Natural killer cell (primary cell): ENCODE results near the gene ZNF3. TPM values are rescaled to one million over a fixed set of nuclear protein-coding genes. Genes with fewer than 3 reads are reported as not detected.

ENCODE experiments used
- ATAC-seq, 3 donors: fragments of 150-1000 bp in 2 of 3; fragments of 200-7000 bp in 1 of 3; cut with Tn5 transposase; 1 replicate in 1 of 3; 2 replicates in 2 of 3; pipeline ENCODE4 v1.10.0; 2021; ENCODE audit warnings: mild to moderate bottlenecking in 2 of 3, moderate library complexity in 2 of 3
- DNase-seq, 2 donors: peaks; one replicate each; pipeline versions ENCODE4 v3.0.0 to v3.0.0-alpha.2; 2013 to 2021; ENCODE audit warnings: mixed read lengths in 1 of 2
- H3K27ac ChIP-seq: one replicate; pipeline ENCODE4 v1.5.1; 2013; ENCODE audit warnings: mild to moderate bottlenecking, low read length
- H3K27me3 ChIP-seq: one replicate; pipeline ENCODE4 v1.6.1; 2013; ENCODE audit warnings: low read length; ENCODE audit not compliant: control insufficient read depth, insufficient read depth
- H3K36me3 ChIP-seq: one replicate; pipeline ENCODE4 v1.6.1; 2013; ENCODE audit warnings: low read length; ENCODE audit not compliant: control insufficient read depth, insufficient read depth
- H3K4me1 ChIP-seq: one replicate; pipeline ENCODE4 v1.6.1; 2013; ENCODE audit warnings: low read length; ENCODE audit not compliant: control insufficient read depth, insufficient read depth
- H3K4me3 ChIP-seq: one replicate; pipeline ENCODE4 v1.5.1; 2013; ENCODE audit warnings: low read length
- H3K9me3 ChIP-seq: one replicate; pipeline ENCODE4 v1.6.1; 2013; ENCODE audit warnings: low read length; ENCODE audit not compliant: control insufficient read depth, insufficient read depth
- H3K27ac Mint-ChIP-seq, 2 donors: one replicate each; pipeline ENCODE4 v1.8.0; 2022; ENCODE audit warnings: mild to moderate bottlenecking in 2 of 2, mixed read lengths in 2 of 2, moderate library complexity in 1 of 2
- H3K27me3 Mint-ChIP-seq, 2 donors: one replicate each; pipeline ENCODE4 v1.8.0; 2022; ENCODE audit warnings: low read depth in 2 of 2, mixed read lengths in 2 of 2
- H3K36me3 Mint-ChIP-seq: one replicate; pipeline ENCODE4 v1.8.0; 2022; ENCODE audit warnings: mixed read lengths
- H3K4me1 Mint-ChIP-seq, 2 donors: one replicate each; pipeline ENCODE4 v1.8.0; 2022; ENCODE audit warnings: mixed read lengths in 2 of 2
- H3K4me3 Mint-ChIP-seq: one replicate; pipeline ENCODE4 v1.8.0; 2022; ENCODE audit warnings: mild to moderate bottlenecking, moderate library complexity, mixed read lengths
- H3K9me3 Mint-ChIP-seq, 2 donors: one replicate each; pipeline ENCODE4 v1.8.0; 2022; ENCODE audit warnings: mixed read lengths in 2 of 2
- WGBS: methylation state at CpG from one replicate; pipeline ENCODE4 v1.1.7; 2013; ENCODE audit warnings: missing lambda C conversion rate; ENCODE audit not compliant: insufficient coverage; 5-methylcytosine and 5-hydroxymethylcytosine counted together
- intact Hi-C: fragments of 100-400 bp; cut with micrococcal nuclease; formaldehyde crosslinking; loops from one replicate; pipeline ENCODE4 v1.14.2; 2022
- total RNA-seq, 4 donors: library from RNA; stranded (reverse); fragments of 120-200 nt in 1 of 4; gene quantifications; one replicate each; pipeline versions ENCODE4 v1.2.3 to v1.2.4, GENCODE V29; 2013 to 2022
- TF ChIP-seq, protein P1 (sequence below): fragments of 200-600 bp; IDR thresholded peaks from one replicate; pipeline ENCODE4 v1.8.0; 2022; ENCODE audit warnings: antibody characterized with exemption

ZNF3 gene
- total RNA-seq, 3 donors from 2014 or later (not counting 1 experiment from before 2014, with no cell fraction given): 37.8 to 51.6 (median 49.0) TPM

GRCh38 chr7:100091411-100092181, 10.1 kb upstream of the ZNF3 start:
- Histone ChIP-seq H3K4me1 (peaks cover 14% of the 10 kb centered on the region), H3K36me3 (peaks cover 56% of the 10 kb centered on the region), H3K27ac (no peak overlapping the region), H3K27me3 (no peaks in the 10 kb centered on the region), H3K4me3 (no peak overlapping the region), H3K9me3 (no peaks in the 10 kb centered on the region)
- TF ChIP-seq, protein P1, sequence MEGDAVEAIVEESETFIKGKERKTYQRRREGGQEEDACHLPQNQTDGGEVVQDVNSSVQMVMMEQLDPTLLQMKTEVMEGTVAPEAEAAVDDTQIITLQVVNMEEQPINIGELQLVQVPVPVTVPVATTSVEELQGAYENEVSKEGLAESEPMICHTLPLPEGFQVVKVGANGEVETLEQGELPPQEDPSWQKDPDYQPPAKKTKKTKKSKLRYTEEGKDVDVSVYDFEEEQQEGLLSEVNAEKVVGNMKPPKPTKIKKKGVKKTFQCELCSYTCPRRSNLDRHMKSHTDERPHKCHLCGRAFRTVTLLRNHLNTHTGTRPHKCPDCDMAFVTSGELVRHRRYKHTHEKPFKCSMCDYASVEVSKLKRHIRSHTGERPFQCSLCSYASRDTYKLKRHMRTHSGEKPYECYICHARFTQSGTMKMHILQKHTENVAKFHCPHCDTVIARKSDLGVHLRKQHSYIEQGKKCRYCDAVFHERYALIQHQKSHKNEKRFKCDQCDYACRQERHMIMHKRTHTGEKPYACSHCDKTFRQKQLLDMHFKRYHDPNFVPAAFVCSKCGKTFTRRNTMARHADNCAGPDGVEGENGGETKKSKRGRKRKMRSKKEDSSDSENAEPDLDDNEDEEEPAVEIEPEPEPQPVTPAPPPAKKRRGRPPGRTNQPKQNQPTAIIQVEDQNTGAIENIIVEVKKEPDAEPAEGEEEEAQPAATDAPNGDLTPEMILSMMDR: no peak
- intact Hi-C loops: no loop called here
- H3K27me3 Mint-ChIP-seq: no peaks in the 10 kb centered on the region
- DNase-seq (no peak), ATAC-seq (no peak)
- 89% methylated on average over 19 of the region's 19 CpGs for WGBS
- peaks cover 8% of the 10 kb centered on the region for H3K36me3 Mint-ChIP-seq
- peaks cover 9 to 34% of the 10 kb centered on the region in 2 donors for H3K4me1 Mint-ChIP-seq
- H3K27ac Mint-ChIP-seq: peak overlapping the region; percentile 16 to 79
- H3K4me3 Mint-ChIP-seq: peak overlapping the region; percentile 31
- H3K9me3 Mint-ChIP-seq: no peaks in the 10 kb centered on the region

- intact Hi-C loops: no loop called here
- WGBS: 84% methylated on average over 12 of the region's 14 CpGs
- Histone ChIP-seq H3K4me1 (peaks cover 14% of the 10 kb centered on the region), H3K9me3 (no peaks in the 10 kb centered on the region), H3K4me3 (no peak overlapping the region), H3K27ac (no peak overlapping the region), H3K27me3 (no peaks in the 10 kb centered on the region), H3K36me3 (peaks cover 50% of the 10 kb centered on the region)
- Mint-ChIP-seq H3K36me3 (peaks cover 8% of the 10 kb centered on the region), H3K9me3 (no peaks in the 10 kb centered on the region), H3K27me3 (no peaks in the 10 kb centered on the region), H3K27ac (peak overlapping the region; percentile 16 to 79), H3K4me3 (peak overlapping the region; percentile 86), H3K4me1 (peaks cover 9 to 32% of the 10 kb centered on the region in 2 donors)
- no peak for DNase-seq
- TF ChIP-seq, protein P1: no peak
- no peak for ATAC-seq
Observed at GRCh38 chr7:100090527-100091410, 9.2 kb upstream of the ZNF3 start.

GRCh38 chr7:100089458-100090196, 8.1 kb upstream of the ZNF3 start:
- Mint-ChIP-seq H3K36me3 (peaks cover 8% of the 10 kb centered on the region), H3K27ac (peak overlapping the region; percentile 79 to 88), H3K4me3 (peak overlapping the region; percentile 86), H3K27me3 (no peaks in the 10 kb centered on the region), H3K4me1 (peaks cover 9 to 29% of the 10 kb centered on the region in 2 donors), H3K9me3 (no peaks in the 10 kb centered on the region)
- no peaks in the 10 kb centered on the region for H3K9me3 ChIP-seq
- H3K27ac ChIP-seq: peak overlapping the region; percentile 76
- peaks cover 14% of the 10 kb centered on the region for H3K4me1 ChIP-seq
- H3K4me3 ChIP-seq: peak overlapping the region; percentile 95
- 64% methylated on average over 7 of the region's 7 CpGs for WGBS
- TF ChIP-seq, protein P1: no peak
- ATAC-seq (no peak), DNase-seq (no peak)
- intact Hi-C loops: no loop called here
- H3K27me3 ChIP-seq: no peaks in the 10 kb centered on the region
- peaks cover 38% of the 10 kb centered on the region for H3K36me3 ChIP-seq
